ENCODE measurements around the gene DHRS12. TPM values are rescaled to one million over a fixed set of nuclear protein-coding genes. Genes with fewer than 3 reads are reported as not detected.

DHRS12 gene
- total and polyA plus RNA-seq, 8 donors = 13.8 to 39.4 (median 26.5) TPM

DNA sequence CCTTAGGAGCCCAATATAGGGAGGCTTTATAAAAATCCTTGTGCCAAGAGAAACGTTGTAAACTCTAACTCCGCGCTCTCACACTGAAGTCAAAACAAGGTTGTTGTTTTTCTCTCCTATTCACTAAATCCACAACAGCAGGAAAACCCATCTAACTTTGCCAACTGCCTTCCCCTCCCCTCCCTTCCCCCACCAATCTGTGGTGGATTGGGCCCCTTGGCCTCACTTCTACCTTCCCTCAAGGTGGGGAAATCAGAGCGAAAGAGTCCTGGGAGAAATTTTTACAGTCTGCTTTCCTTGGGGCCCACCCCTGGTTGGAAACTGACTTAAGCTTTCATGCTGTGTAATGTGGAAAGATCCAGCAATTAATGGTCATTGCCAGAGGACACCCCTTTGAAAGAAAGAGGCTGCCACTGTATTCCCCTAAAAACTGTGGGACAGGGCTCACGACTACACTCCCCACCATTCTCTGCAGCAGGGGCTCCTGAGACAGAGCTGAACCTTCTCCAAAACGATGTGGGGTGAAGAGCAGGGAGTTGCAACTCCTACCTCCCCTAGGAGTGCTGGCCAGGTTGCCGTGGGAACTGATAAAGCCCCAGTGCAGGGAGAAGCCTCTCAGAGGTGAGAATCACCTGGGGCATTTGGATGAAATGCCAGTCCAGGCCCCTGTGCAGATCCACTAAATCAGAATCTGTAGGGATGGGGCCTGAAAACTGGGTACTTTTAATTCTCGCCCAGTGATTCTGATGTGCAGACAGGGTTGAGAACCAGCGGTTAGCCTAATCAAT is 1.1 kb downstream of the DHRS12 start:
- ATAC-seq (peak in 2 of 4 donors; percentile 0 to 1), FAIRE-seq (no peak), DNase-seq (peak in 4 of 6 donors; percentile 32 to 53 (median 44))
- intact Hi-C loops (cut with DNase I) = no loop called here
- 42 to 47% methylated on average over 9 of the region's 9 CpGs for WGBS, 2 donors
- H3K9me3 ChIP-seq = no peaks in the 10 kb centered on the region
- TF ChIP-seq, protein P1, sequence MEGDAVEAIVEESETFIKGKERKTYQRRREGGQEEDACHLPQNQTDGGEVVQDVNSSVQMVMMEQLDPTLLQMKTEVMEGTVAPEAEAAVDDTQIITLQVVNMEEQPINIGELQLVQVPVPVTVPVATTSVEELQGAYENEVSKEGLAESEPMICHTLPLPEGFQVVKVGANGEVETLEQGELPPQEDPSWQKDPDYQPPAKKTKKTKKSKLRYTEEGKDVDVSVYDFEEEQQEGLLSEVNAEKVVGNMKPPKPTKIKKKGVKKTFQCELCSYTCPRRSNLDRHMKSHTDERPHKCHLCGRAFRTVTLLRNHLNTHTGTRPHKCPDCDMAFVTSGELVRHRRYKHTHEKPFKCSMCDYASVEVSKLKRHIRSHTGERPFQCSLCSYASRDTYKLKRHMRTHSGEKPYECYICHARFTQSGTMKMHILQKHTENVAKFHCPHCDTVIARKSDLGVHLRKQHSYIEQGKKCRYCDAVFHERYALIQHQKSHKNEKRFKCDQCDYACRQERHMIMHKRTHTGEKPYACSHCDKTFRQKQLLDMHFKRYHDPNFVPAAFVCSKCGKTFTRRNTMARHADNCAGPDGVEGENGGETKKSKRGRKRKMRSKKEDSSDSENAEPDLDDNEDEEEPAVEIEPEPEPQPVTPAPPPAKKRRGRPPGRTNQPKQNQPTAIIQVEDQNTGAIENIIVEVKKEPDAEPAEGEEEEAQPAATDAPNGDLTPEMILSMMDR (IDR thresholded peaks at IDR 0.05) = no peak
- peaks cover 19 to 45% (median 31%) of the 10 kb centered on the region in 3 donors for H3K4me1 ChIP-seq
- peak overlapping the region; percentile 100 for H3K27ac ChIP-seq
- H3K4me3 ChIP-seq = peak overlapping the region in 3 of 4 donors; percentile 71 to 93 (median 85)
- H3K27me3 ChIP-seq = no peaks in the 10 kb centered on the region
- no peaks in the 10 kb centered on the region for H3K36me3 ChIP-seq

DNA sequence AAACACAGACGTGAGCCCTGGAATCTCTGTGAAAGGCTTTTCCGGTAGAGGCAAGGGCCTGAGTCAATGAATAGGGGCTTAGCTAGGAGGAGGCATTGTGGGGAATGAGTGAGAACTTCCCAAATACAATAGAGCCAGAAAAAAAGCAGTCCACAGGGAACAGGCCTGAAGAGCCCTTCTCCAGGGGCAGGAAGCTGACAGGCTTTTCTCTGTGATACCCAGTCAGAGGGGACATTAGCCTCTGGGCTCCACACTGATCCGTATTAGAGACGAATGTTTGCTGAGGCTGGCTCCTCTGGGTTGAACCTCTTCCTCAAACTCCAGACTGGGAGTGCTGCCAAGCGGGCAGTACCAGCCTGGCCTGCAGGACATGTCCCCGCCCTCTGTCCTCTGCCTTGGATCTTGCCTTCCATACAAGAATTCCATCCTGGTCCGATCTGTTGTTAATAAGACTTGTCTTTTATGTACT is 2.3 kb downstream of the DHRS12 start:
- TF ChIP-seq, protein P1 (IDR thresholded peaks at IDR 0.05) = no peak
- DNase-seq (peak; percentile 80 to 92 (median 88)), ATAC-seq (peak; percentile 22 to 38 (median 34)), FAIRE-seq (no peak)
- H3K27me3 ChIP-seq = no peaks in the 10 kb centered on the region
- 19 to 23% methylated on average over 7 of the region's 7 CpGs for WGBS, 2 donors
- intact Hi-C loops (cut with DNase I) = no loop called here
- no peaks in the 10 kb centered on the region for H3K36me3 ChIP-seq
- peaks cover 19 to 47% (median 28%) of the 10 kb centered on the region in 3 donors for H3K4me1 ChIP-seq
- H3K4me3 ChIP-seq = no peak overlapping the region
- peak overlapping the region; percentile 31 to 100 (median 63) for H3K27ac ChIP-seq
- no peaks in the 10 kb centered on the region for H3K9me3 ChIP-seq

DNA sequence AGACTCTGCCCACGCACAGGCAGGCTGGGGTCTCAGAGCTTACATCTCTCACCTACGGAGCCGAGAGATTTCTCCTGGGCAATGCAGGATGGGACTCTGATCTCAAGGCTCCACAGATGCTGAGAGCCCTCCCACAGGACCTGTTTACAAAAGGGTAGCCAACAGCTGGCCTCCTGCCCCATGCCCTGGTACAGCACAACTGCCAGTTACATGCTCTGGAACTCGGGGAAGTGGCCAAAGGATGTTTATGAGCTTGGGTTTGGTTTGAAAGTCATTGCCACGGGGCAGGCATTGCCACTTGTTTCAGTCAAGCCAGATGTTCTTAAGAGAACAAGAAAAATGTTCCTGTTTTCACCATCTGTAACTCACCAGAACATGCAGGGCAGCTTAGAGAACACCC is 3.5 kb downstream of the DHRS12 start:
- Histone ChIP-seq H3K4me3 (no peak overlapping the region), H3K27ac (no peak overlapping the region), H3K27me3 (no peaks in the 10 kb centered on the region), H3K9me3 (no peaks in the 10 kb centered on the region), H3K4me1 (peaks cover 18 to 42% (median 19%) of the 10 kb centered on the region in 3 donors), H3K36me3 (no peaks in the 10 kb centered on the region)
- no peak for FAIRE-seq
- peak in 2 of 6 donors; percentile 16 to 43 for DNase-seq
- no peak for ATAC-seq
- intact Hi-C loops (cut with DNase I) = no loop called here
- TF ChIP-seq, protein P1 (IDR thresholded peaks at IDR 0.05) = no peak
- WGBS, 2 donors = 69 to 70% methylated on average over 5 of the region's 5 CpGs

DNA sequence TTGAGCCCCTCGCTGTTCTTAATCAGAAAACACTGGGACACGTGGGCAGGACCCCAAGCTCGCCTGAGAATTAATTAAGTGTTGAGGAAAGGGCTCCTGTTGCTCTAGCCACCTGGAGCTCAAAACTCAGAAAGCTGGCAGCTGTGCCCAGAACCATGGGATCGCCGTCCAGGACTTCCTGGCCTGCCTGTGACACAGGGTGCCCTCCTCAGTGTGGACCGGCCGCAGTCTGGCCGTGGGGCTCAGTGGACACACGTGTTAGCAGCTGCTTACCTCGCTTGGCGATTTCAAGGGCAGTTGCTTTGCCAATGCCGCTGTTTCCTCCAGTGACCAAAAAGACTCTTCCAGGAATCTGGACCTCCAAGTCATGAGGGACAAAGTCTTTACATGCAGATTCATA is 4.7 kb downstream of the DHRS12 start:
- intact Hi-C loops (cut with DNase I) = loop anchor here in 2 of 3 donors (10.0 kb wide), 2 partner anchors 354 to 364 kb away; no protein-coding TSS in a partner anchor
- no peak for ATAC-seq
- H3K4me1 ChIP-seq = peaks cover 18 to 45% (median 24%) of the 10 kb centered on the region in 3 donors
- no peak overlapping the region for H3K27ac ChIP-seq
- no peaks in the 10 kb centered on the region for H3K27me3 ChIP-seq
- no peak for FAIRE-seq
- no peak overlapping the region for H3K4me3 ChIP-seq
- TF ChIP-seq, protein P1 (IDR thresholded peaks at IDR 0.05) = no peak
- no peaks in the 10 kb centered on the region for H3K36me3 ChIP-seq
- H3K9me3 ChIP-seq = no peaks in the 10 kb centered on the region
- WGBS, 2 donors = 73 to 82% methylated on average over 12 of the region's 12 CpGs
- peak in 2 of 6 donors; percentile 16 to 61 for DNase-seq

Data from pancreas (tissue), 10 donors.